Mucosa of descending colon (tissue), 3 donors: ENCODE measurements around the gene INSR. TPM values are rescaled to one million over a fixed set of nuclear protein-coding genes. Genes with fewer than 3 reads are reported as not detected.

Source experiments
- ATAC-seq: fragments of 200-7000 bp; cut with Tn5 transposase; one replicate; pipeline ENCODE4 v1.9.1; 2020; ENCODE audit warnings: mild to moderate bottlenecking, moderate library complexity
- DNase-seq, 3 donors: peaks; one replicate each; pipeline ENCODE4 v3.0.0-alpha.2; 2020
- H3K36me3 ChIP-seq: fragments of 200-600 bp; one replicate; pipeline ENCODE4 v1.8.0; 2021; ENCODE audit warnings: low read depth, mild to moderate bottlenecking
- H3K4me1 ChIP-seq: fragments of 200-600 bp; one replicate; pipeline ENCODE4 v1.8.0; 2021; ENCODE audit warnings: low read depth, mild to moderate bottlenecking
- H3K4me3 ChIP-seq: fragments of 200-600 bp; one replicate; pipeline ENCODE4 v1.8.0; 2021; ENCODE audit warnings: mild to moderate bottlenecking
- H3K9me3 ChIP-seq: fragments of 200-600 bp; one replicate; pipeline ENCODE4 v1.8.0; 2021; ENCODE audit warnings: mild to moderate bottlenecking
- CTCF ChIP-seq: fragments of 200-600 bp; IDR thresholded peaks from one replicate; pipeline ENCODE4 v1.8.0; 2022; ENCODE audit warnings: antibody characterized with exemption, mild to moderate bottlenecking
- intact Hi-C, 2 donors: fragments of 100-400 bp; cut with DNase I in 1 of 2; cut with micrococcal nuclease in 1 of 2; formaldehyde crosslinking; loops; one replicate each; pipeline versions ENCODE4 v1.11.0 to v1.11.1; 2022; cut with DNase I, micrococcal nuclease
- total RNA-seq, 3 donors: library from RNA; stranded (reverse); fragmentation: NEBNext Ultra II Directional in 2 of 3; extraction: Animal tissue kit (Norgen Biotek cat#: 25700) in 2 of 3; gene quantifications; one replicate each; pipeline versions ENCODE4 v1.2.1 to v1.2.4, GENCODE V29; 2021 to 2023
- donor health status: DM: no; HTN: no; CAD: no; lungs with moderate emphysema.
- donor health status: DM: no; HTN: no; CAD: no.
- donor health status: DM: no; HTN: yes; CAD: no.

INSR gene
- total RNA-seq, 3 donors from 2014 or later: 74.9 to 109 (median 91.2) TPM

DNA sequence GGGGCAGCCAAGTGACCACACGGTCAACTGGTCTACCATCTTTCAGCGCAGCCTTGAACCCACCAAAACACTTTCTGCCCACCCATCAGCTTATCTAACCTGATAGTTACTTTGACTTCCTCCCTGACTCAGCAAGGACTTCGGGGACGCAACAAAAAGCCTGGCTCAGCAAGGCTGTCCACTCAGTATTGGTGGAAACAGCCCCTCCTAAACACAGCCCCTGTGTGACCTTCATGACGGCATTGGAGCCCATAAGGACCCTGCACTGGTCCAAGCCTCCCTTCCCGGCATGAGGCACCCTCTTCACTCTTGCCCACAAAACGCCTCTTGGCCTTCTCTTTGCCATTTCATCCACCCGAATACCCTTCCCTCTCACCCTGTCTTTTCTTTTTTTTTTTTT is 39.1 kb downstream of the INSR start:
- Histone ChIP-seq H3K4me1 (no peaks in the 10 kb centered on the region), H3K9me3 (no peaks in the 10 kb centered on the region), H3K4me3 (no peak overlapping the region), H3K36me3 (no peaks in the 10 kb centered on the region)
- ATAC-seq: no peak
- intact Hi-C loops: no loop called here
- no peak for TF ChIP-seq CTCF
- DNase-seq: no peak

DNA sequence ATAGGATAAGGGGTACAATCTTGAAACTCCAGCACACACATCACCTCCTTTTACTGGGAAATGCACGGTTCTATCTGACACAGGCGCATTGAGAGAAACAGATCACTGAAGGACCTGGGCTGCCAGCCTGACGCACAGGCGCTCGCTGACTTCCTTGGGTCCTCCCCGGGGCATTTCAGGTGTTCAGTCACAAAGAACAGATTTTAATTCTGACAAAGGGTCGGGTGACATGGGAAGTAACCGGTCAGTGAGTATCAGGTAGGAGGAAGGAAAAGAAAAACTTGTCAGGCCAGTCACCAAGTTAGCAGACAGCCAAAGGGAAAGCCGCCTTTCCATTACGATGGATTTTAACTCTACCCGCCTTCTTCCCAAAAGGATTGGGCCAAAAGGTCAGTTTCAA is 39.6 kb downstream of the INSR start:
- ATAC-seq: no peak
- TF ChIP-seq CTCF: no peak
- Histone ChIP-seq H3K9me3 (no peaks in the 10 kb centered on the region), H3K4me1 (no peaks in the 10 kb centered on the region), H3K36me3 (no peaks in the 10 kb centered on the region), H3K4me3 (no peak overlapping the region)
- intact Hi-C loops: no loop called here
- DNase-seq: no peak

GRCh38 chr19:7252364-7252763 is 41.9 kb downstream of the INSR start:
- intact Hi-C loops: no loop called here
- ATAC-seq (no peak), DNase-seq (no peak)
- Histone ChIP-seq H3K4me1 (peaks cover 4% of the 10 kb centered on the region), H3K36me3 (no peaks in the 10 kb centered on the region), H3K4me3 (no peak overlapping the region), H3K9me3 (no peaks in the 10 kb centered on the region)
- no peak for TF ChIP-seq CTCF

- TF ChIP-seq CTCF: no peak
- Histone ChIP-seq H3K4me3 (no peak overlapping the region), H3K9me3 (no peaks in the 10 kb centered on the region), H3K36me3 (no peaks in the 10 kb centered on the region), H3K4me1 (peaks cover 6% of the 10 kb centered on the region)
- intact Hi-C loops: no loop called here
- DNase-seq: no peak
- ATAC-seq: no peak
These were observed 42.7 kb downstream of the INSR start for GRCh38 chr19:7251494-7251893.

GRCh38 chr19:7250951-7251350 is 43.3 kb downstream of the INSR start:
- ATAC-seq (peak; percentile 21), DNase-seq (no peak)
- no peak overlapping the region for H3K4me3 ChIP-seq
- no peaks in the 10 kb centered on the region for H3K9me3 ChIP-seq
- TF ChIP-seq CTCF: no peak
- peaks cover 6% of the 10 kb centered on the region for H3K4me1 ChIP-seq
- intact Hi-C loops: no loop called here
- no peaks in the 10 kb centered on the region for H3K36me3 ChIP-seq

DNA sequence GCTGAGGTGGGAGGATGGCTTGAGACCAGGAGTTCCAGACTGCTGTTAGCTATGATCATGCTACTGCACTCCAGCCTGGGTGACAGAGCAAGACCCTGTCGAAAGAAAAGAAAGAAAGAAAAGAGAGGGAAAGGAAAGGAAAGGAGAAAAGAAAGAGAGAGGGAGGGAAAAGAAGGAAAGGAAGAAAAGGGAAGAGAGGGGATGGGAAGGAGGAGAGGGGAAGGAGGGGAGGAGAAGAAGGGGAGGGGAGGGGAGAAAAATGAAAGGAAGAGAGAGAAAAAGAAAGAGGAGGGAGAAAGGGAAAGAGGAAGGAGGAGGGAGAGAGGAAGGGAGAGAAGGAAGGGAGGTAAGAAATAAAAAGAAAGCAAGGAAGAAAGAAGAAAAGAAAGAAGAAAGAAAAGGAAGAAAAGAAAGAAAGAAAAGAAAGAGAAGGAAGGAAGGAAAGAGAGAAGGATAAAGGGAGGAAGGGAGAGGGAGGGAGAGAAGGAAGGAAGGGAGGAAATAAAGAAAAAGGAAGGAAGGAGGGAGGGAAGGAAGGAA is 44.1 kb downstream of the INSR start:
- TF ChIP-seq CTCF: no peak
- DNase-seq (no peak), ATAC-seq (no peak)
- intact Hi-C loops: no loop called here
- Histone ChIP-seq H3K4me3 (no peak overlapping the region), H3K9me3 (no peaks in the 10 kb centered on the region), H3K4me1 (peaks cover 6% of the 10 kb centered on the region), H3K36me3 (no peaks in the 10 kb centered on the region)
